Esophagus muscularis mucosa (tissue), 4 donors: ENCODE measurements around the gene PREX1. TPM values are rescaled to one million over a fixed set of nuclear protein-coding genes. Genes with fewer than 3 reads are reported as not detected.

Experiments
- DNase-seq: peaks from one replicate; pipeline ENCODE4 v3.0.0-alpha.2; 2017; ENCODE audit errors: extremely low spot score
- H3K27ac ChIP-seq, 4 donors: fragments of 200-600 bp; sonication (generic); replicated peaks in 1 of 4; 1 replicate in 3 of 4; 2 replicates in 1 of 4; pipeline ENCODE4 v1.5.1; 2016 to 2019; ENCODE audit warnings: mild to moderate bottlenecking in 1 of 4
- H3K27me3 ChIP-seq, 4 donors: fragments of 200-600 bp; sonication (generic); one replicate each; pipeline versions ENCODE4 v1.5.1 to v1.6.0; 2016 to 2019
- H3K36me3 ChIP-seq, 4 donors: fragments of 200-600 bp; sonication (generic); one replicate each; pipeline ENCODE4 v1.5.1; 2016 to 2019
- H3K4me1 ChIP-seq, 4 donors: fragments of 200-600 bp; sonication (generic); one replicate each; pipeline ENCODE4 v1.5.1; 2016 to 2019
- H3K4me3 ChIP-seq, 4 donors: fragments of 200-600 bp; sonication (generic); 1 replicate in 2 of 4; 2 replicates in 2 of 4; pipeline ENCODE4 v1.5.1; 2016 to 2019; ENCODE audit warnings: mild to moderate bottlenecking in 4 of 4, moderate library complexity in 1 of 4
- H3K9me3 ChIP-seq, 4 donors: fragments of 200-600 bp; sonication (generic); 1 replicate in 3 of 4; 2 replicates in 1 of 4; pipeline ENCODE4 v1.5.1; 2016 to 2019
- CTCF ChIP-seq, 3 experiments: fragments of 200-600 bp in 2 of 3; fragments of 450-650 bp in 1 of 3; sonication (generic) in 2 of 3; IDR thresholded peaks; one replicate each; pipeline ENCODE4 v1.5.1; 2017 to 2019; ENCODE audit warnings: antibody characterized with exemption in 3 of 3, mild to moderate bottlenecking in 2 of 3, moderate library complexity in 1 of 3
- EP300 ChIP-seq: sonication (generic); formaldehyde crosslinking; IDR thresholded peaks from one replicate; pipeline ENCODE4 v1.6.1; 2017; ENCODE audit warnings: antibody characterized with exemption
- POLR2A ChIP-seq: fragments of 450-650 bp; IDR thresholded peaks from one replicate; pipeline ENCODE4 v1.6.1; 2017; ENCODE audit warnings: antibody characterized with exemption, moderate library complexity, mild to moderate bottlenecking, low read depth
- POLR2AphosphoS5 ChIP-seq, 2 donors: sonication (generic); formaldehyde crosslinking; IDR thresholded peaks; one replicate each; pipeline ENCODE4 v1.6.1; 2017; ENCODE audit warnings: antibody characterized with exemption in 2 of 2
- WGBS: methylation state at CpG from one replicate; pipeline ENCODE4 v1.1.5; 2018; 5-methylcytosine and 5-hydroxymethylcytosine counted together
- intact Hi-C: fragments of 100-400 bp; cut with DNase I; formaldehyde crosslinking; loops from one replicate; pipeline ENCODE4 v1.15.1; 2023
- total RNA-seq, 4 donors: library from RNA; depleted of rRNA; stranded (reverse); fragments of >200 nt; gene quantifications; one replicate each; pipeline versions ENCODE4 v1.1.0 to v1.2.1, GENCODE V29; 2016

PREX1 gene
- total RNA-seq, 4 donors from 2014 or later = 20.8 to 37.1 (median 24.3) TPM

DNA sequence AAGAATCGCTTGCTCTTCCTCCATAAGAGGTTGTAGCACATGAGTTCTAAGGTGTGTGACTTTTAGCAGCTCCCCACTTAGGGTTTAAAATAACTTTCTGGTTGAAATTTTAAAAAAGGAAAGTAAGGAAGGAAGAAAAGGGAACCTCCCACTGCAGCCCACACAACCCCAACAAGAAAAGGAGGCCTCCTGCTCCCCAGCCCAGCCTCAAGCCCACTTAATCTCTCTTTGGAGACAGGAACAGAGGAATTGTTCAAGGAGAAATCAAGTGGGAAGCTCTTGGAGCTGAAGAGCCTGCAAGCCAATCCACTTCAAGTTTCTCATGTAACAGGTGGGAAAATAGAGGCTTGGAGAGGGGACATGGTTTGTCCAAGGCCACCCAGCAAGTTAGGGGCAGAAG is 39.1 kb upstream of the PREX1 start:
- intact Hi-C loops = no loop called here

GRCh38 chr20:48864738-48865318 is 37.0 kb upstream of the PREX1 start:
- Histone ChIP-seq H3K4me3 (no peak overlapping the region), H3K27ac (no peak overlapping the region), H3K9me3 (no peaks in the 10 kb centered on the region), H3K4me1 (peaks cover 0 to 7% (median 0%) of the 10 kb centered on the region in 4 donors), H3K36me3 (no peaks in the 10 kb centered on the region), H3K27me3 (no peaks in the 10 kb centered on the region)
- DNase-seq = no peak
- intact Hi-C loops = no loop called here
- WGBS = 80% methylated on average over 5 of the region's 5 CpGs
- TF ChIP-seq CTCF (IDR thresholded peaks at IDR 0.05) (no peak), POLR2AphosphoS5 (IDR thresholded peaks at IDR 0.05) (no peak), POLR2A (no peak), EP300 (no peak)

More for the DNA sequence above, 39.1 kb upstream of the PREX1 start:
- DNase-seq = no peak
- 73% methylated on average over 1 of the region's 1 CpG for WGBS
- H3K9me3 ChIP-seq = no peaks in the 10 kb centered on the region
- no peaks in the 10 kb centered on the region for H3K27me3 ChIP-seq
- no peak overlapping the region for H3K4me3 ChIP-seq
- no peak for TF ChIP-seq EP300
- peaks cover 0 to 7% (median 0%) of the 10 kb centered on the region in 4 donors for H3K4me1 ChIP-seq
- no peak overlapping the region for H3K27ac ChIP-seq
- H3K36me3 ChIP-seq = no peaks in the 10 kb centered on the region

DNA sequence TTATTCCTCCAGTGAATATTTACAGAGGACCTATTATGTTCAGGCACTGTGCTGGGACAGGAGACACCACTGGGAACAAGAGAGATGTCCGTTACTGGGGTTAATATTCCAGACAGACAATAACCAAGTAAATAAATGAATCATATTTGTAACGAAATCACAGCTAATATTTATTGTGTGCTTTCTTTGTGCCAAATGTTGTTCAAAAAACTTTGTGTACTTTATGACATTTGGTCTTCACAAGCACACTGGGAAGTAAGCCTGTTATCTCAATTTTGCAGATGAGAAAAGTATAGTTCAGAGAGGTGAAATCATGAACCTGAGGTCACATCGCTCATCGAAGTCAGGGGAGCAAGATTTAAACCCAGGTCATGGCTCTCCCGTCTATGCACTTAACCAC is 36.5 kb upstream of the PREX1 start:
- no peak overlapping the region for H3K4me3 ChIP-seq
- H3K4me1 ChIP-seq = peaks cover 0 to 7% (median 0%) of the 10 kb centered on the region in 4 donors
- TF ChIP-seq EP300 (no peak), POLR2AphosphoS5 (IDR thresholded peaks at IDR 0.05) (no peak), CTCF (IDR thresholded peaks at IDR 0.05) (no peak), POLR2A (no peak)
- no peaks in the 10 kb centered on the region for H3K27me3 ChIP-seq
- no peak for DNase-seq
- 82% methylated on average over 5 of the region's 5 CpGs for WGBS
- H3K36me3 ChIP-seq = no peaks in the 10 kb centered on the region
- no peak overlapping the region for H3K27ac ChIP-seq
- intact Hi-C loops = no loop called here
- H3K9me3 ChIP-seq = no peaks in the 10 kb centered on the region

GRCh38 chr20:48862279-48862678 is 34.5 kb upstream of the PREX1 start:
- Histone ChIP-seq H3K27ac (no peak overlapping the region), H3K36me3 (no peaks in the 10 kb centered on the region), H3K4me3 (no peak overlapping the region), H3K4me1 (peaks cover 0 to 7% (median 0%) of the 10 kb centered on the region in 4 donors), H3K27me3 (no peaks in the 10 kb centered on the region), H3K9me3 (no peaks in the 10 kb centered on the region)
- 80% methylated on average over 1 of the region's 1 CpG for WGBS
- intact Hi-C loops = no loop called here
- DNase-seq = no peak
- no peak for TF ChIP-seq CTCF (IDR thresholded peaks at IDR 0.05)
- TF ChIP-seq EP300 = no peak
- TF ChIP-seq POLR2AphosphoS5 (IDR thresholded peaks at IDR 0.05) = no peak
- no peak for TF ChIP-seq POLR2A

DNA sequence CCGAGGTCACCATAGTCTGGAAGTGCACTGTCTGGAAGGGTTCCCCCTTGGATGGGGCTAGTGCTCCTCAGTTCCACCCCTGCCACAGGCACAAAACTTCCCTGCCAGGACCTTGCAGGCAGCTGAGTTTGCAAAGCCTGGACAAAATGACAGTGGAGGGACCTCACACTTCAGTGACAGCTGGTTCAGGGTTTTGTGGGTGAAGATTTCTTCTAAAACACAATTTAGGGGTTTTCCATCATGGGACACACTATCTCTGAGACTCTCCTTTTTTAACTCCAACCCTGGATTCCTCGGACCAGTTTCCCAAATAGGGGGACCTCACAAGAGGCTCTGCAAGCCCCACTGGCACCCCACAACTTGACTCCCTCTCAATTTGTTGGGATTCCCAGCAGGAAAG is 33.6 kb upstream of the PREX1 start:
- Histone ChIP-seq H3K9me3 (no peaks in the 10 kb centered on the region), H3K4me1 (peaks cover 0 to 7% (median 0%) of the 10 kb centered on the region in 4 donors), H3K4me3 (no peak overlapping the region), H3K36me3 (no peaks in the 10 kb centered on the region), H3K27ac (no peak overlapping the region), H3K27me3 (no peaks in the 10 kb centered on the region)
- no peak for DNase-seq
- WGBS = 88% methylated on average over 2 of the region's 2 CpGs
- intact Hi-C loops = no loop called here
- TF ChIP-seq POLR2AphosphoS5 (IDR thresholded peaks at IDR 0.05) (no peak), EP300 (no peak), POLR2A (no peak), CTCF (IDR thresholded peaks at IDR 0.05) (no peak)
